ENCODE results near the gene KRTAP10-12.

The KRTAP10-12 gene

GRCh38 chr21:44736291-44737004, 39.5 kb downstream of the KRTAP10-12 start:
- DNase-seq (ENCODE audit: low read depth): no peak
- H3K4me3 ChIP-seq (ENCODE audit: low read length): no peak overlapping the region
- TF ChIP-seq CTCF (conservative IDR thresholded peaks at IDR 0.05; ENCODE audit: low read depth, low read length): no peak

- no peak overlapping the region for H3K4me3 ChIP-seq (ENCODE audit: low read length)
- DNase-seq (ENCODE audit: low read depth): no peak
- no peak for TF ChIP-seq CTCF (conservative IDR thresholded peaks at IDR 0.05; ENCODE audit: low read depth, low read length)
These were observed 40.9 kb downstream of the KRTAP10-12 start for GRCh38 chr21:44737706-44738354.

GRCh38 chr21:44738621-44739020, 41.6 kb downstream of the KRTAP10-12 start:
- H3K4me3 ChIP-seq (ENCODE audit: low read length): no peak overlapping the region
- TF ChIP-seq CTCF (conservative IDR thresholded peaks at IDR 0.05; ENCODE audit: low read depth, low read length): no peak
- no peak for DNase-seq (ENCODE audit: low read depth)

GRCh38 chr21:44739316-44739715, 42.3 kb downstream of the KRTAP10-12 start:
- DNase-seq (ENCODE audit: low read depth): no peak
- no peak for TF ChIP-seq CTCF (conservative IDR thresholded peaks at IDR 0.05; ENCODE audit: low read depth, low read length)

GRCh38 chr21:44740742-44741141, 43.8 kb downstream of the KRTAP10-12 start:
- no peak overlapping the region for H3K4me3 ChIP-seq (ENCODE audit: low read length)
- DNase-seq (ENCODE audit: low read depth): no peak
- TF ChIP-seq CTCF (conservative IDR thresholded peaks at IDR 0.05; ENCODE audit: low read depth, low read length): no peak

More at GRCh38 chr21:44739316-44739715, 42.3 kb downstream of the KRTAP10-12 start:
- no peak overlapping the region for H3K4me3 ChIP-seq (ENCODE audit: low read length)

- no peak for TF ChIP-seq CTCF (conservative IDR thresholded peaks at IDR 0.05; ENCODE audit: low read depth, low read length)
- no peak overlapping the region for H3K4me3 ChIP-seq (ENCODE audit: low read length)
- DNase-seq (ENCODE audit: low read depth): no peak
These were observed 44.9 kb downstream of the KRTAP10-12 start for GRCh38 chr21:44741921-44742320.
